Endothelial cell (in vitro differentiated cells): ENCODE results near the gene FUT8. TPM values are rescaled to one million over a fixed set of nuclear protein-coding genes. Genes with fewer than 3 reads are reported as not detected.

Experiments used
- DNase-seq: peaks from one replicate; pipeline ENCODE4 v3.0.0; 2021; ENCODE audit warnings: low spot score
- H3K27ac Mint-ChIP-seq: one replicate; pipeline ENCODE4 v1.8.0; 2021; ENCODE audit warnings: mixed read lengths, inconsistent platforms; ENCODE audit not compliant: unreplicated experiment
- H3K27me3 Mint-ChIP-seq: one replicate; pipeline ENCODE4 v1.8.0; 2021; ENCODE audit warnings: mild to moderate bottlenecking, moderate library complexity, mixed read lengths, inconsistent platforms; ENCODE audit not compliant: unreplicated experiment
- H3K36me3 Mint-ChIP-seq: one replicate; pipeline ENCODE4 v1.8.0; 2021; ENCODE audit warnings: mild to moderate bottlenecking, low read depth, mixed read lengths, inconsistent platforms; ENCODE audit not compliant: unreplicated experiment
- H3K4me1 Mint-ChIP-seq: one replicate; pipeline ENCODE4 v1.8.0; 2021; ENCODE audit warnings: mild to moderate bottlenecking, mixed read lengths, inconsistent platforms; ENCODE audit not compliant: unreplicated experiment
- H3K4me3 Mint-ChIP-seq: one replicate; pipeline ENCODE4 v1.8.0; 2021; ENCODE audit warnings: mild to moderate bottlenecking, mixed read lengths, inconsistent platforms; ENCODE audit not compliant: unreplicated experiment
- H3K9me3 Mint-ChIP-seq: one replicate; pipeline ENCODE4 v1.8.0; 2021; ENCODE audit warnings: mixed read lengths, inconsistent platforms; ENCODE audit not compliant: unreplicated experiment
- CTCF ChIP-seq: fragments of 200-600 bp; sonication (generic); IDR thresholded peaks from one replicate; pipeline ENCODE4 v1.5.0; 2021; ENCODE audit warnings: antibody characterized with exemption; ENCODE audit not compliant: unreplicated experiment
- long read RNA-seq: library from polyadenylated mRNA; unstranded; transcript quantifications from one replicate; pipeline ENCODE4 v2.0.0, GENCODE V29; 2020; ENCODE audit not compliant: unreplicated experiment
- total RNA-seq: library from RNA; stranded (reverse); fragmentation: NEBNext Ultra II Directional; extraction: Animal tissue kit (Norgen Biotek cat#: 25700); gene quantifications from one replicate; pipeline ENCODE4 v1.2.1, GENCODE V29; 2021; ENCODE audit not compliant: unreplicated experiment

FUT8 gene
- 65.4 TPM for total RNA-seq
- long read RNA-seq, full-length matches to known transcripts = 2 of 6 reads
- long read RNA-seq, partial matches to known transcripts = 1 of 6 reads
- long read RNA-seq, other reads (novel, unspliced or antisense) = 3 of 6 reads

- Mint-ChIP-seq H3K4me1 (peaks cover 11% of the 10 kb centered on the region), H3K27ac (peak within 1 kb of the TSS; percentile 82), H3K27me3 (peaks cover 2% of the 10 kb centered on the region), H3K36me3 (peaks cover 2% of the 10 kb centered on the region), H3K4me3 (peak within 1 kb of the TSS; percentile 97), H3K9me3 (no peaks in the 10 kb centered on the region)
- DNase-seq = peak; percentile 95
- no peak for TF ChIP-seq CTCF
Measured at GRCh38 chr14:65412032-65412846, at the start of gene FUT8. TSS of gene FUT8 (plus strand) at chr14:65412730. CDS start at chr14:65561564, 148,834 bp downstream.

GRCh38 chr14:65366802-65367565 is 45.5 kb upstream of the FUT8 start:
- TF ChIP-seq CTCF = no peak

GRCh38 chr14:65369560-65369959 is 43.0 kb upstream of the FUT8 start:
- no peaks in the 10 kb centered on the region for H3K27me3 Mint-ChIP-seq
- no peaks in the 10 kb centered on the region for H3K36me3 Mint-ChIP-seq
- no peak for DNase-seq
- H3K9me3 Mint-ChIP-seq = no peaks in the 10 kb centered on the region
- TF ChIP-seq CTCF = no peak
- H3K4me1 Mint-ChIP-seq = no peaks in the 10 kb centered on the region
- H3K4me3 Mint-ChIP-seq = no peak overlapping the region
- H3K27ac Mint-ChIP-seq = no peak overlapping the region

More at GRCh38 chr14:65366802-65367565, 45.5 kb upstream of the FUT8 start:
- Mint-ChIP-seq H3K9me3 (no peaks in the 10 kb centered on the region), H3K4me1 (no peaks in the 10 kb centered on the region), H3K27me3 (no peaks in the 10 kb centered on the region), H3K4me3 (no peak overlapping the region), H3K36me3 (no peaks in the 10 kb centered on the region), H3K27ac (no peak overlapping the region)
- DNase-seq = no peak

GRCh38 chr14:65370801-65371248 is 41.7 kb upstream of the FUT8 start:
- H3K36me3 Mint-ChIP-seq = no peaks in the 10 kb centered on the region
- no peaks in the 10 kb centered on the region for H3K4me1 Mint-ChIP-seq
- H3K27me3 Mint-ChIP-seq = no peaks in the 10 kb centered on the region
- no peaks in the 10 kb centered on the region for H3K9me3 Mint-ChIP-seq
- no peak for DNase-seq
- H3K4me3 Mint-ChIP-seq = no peak overlapping the region
- no peak overlapping the region for H3K27ac Mint-ChIP-seq
- TF ChIP-seq CTCF = no peak
